Dermis microvascular lymphatic vessel endothelial cell (primary cell): ENCODE results near the gene CPEB1. TPM values are rescaled to one million over a fixed set of nuclear protein-coding genes. Genes with fewer than 3 reads are reported as not detected.
"Not testable (repeated sequence)": the region's sequence is repeated elsewhere in the genome, so short reads cannot be mapped to it uniquely, and the experiment has no call there.

ENCODE experiments used
- DNase-seq, 2 donors: peaks; one replicate each; pipeline versions ENCODE4 v3.0.0 to v3.0.0-alpha.2; 2010; ENCODE audit warnings: low read depth in 2 of 2
- total RNA-seq: library from RNA; depleted of rRNA; stranded (reverse); fragments of >200 nt; gene quantifications from 2 replicates; pipeline ENCODE4 v1.2.1, GENCODE V29; 2014

Gene CPEB1
- total RNA-seq, 1 donor from 2014 or later, result not detected

DNA sequence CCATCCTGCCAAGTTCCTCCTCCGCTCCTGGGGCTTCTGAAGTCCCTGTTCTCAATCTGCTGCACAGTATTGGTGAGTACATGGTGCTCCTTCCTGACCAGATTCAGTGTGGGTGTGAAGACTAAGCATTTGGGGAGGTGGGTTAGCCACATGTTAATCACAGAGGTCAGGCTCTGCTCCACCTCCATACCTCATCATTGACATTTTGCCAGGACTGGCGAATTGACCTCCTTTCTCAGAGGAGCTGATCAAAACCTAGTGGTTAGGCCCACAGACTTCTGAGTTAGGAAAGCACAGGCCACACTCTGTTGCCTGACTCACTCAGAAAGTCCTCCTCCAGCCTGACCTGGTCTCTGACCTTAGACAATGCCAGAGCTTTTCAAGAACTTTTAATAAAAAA, 98.5 kb downstream of the CPEB1 start:
- DNase-seq, result no peak

DNA sequence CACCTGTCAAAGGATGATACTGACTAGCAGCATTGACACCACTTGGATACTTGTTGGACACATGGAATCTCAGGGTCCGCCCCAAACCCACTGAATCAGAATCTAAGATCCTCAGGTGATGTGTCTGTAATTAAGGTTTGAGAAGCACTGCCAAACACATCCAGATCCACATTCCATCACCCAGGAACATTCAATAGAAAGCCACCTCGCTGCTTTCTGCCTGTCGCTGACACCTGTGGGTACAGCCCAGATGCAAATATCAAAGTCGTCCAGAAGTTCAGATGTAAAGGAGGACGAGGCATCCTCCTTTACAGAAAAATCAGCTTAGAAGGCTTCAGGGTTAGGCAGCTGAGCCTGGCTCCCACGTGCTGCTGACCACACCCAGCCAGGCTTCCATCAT, 101.7 kb downstream of the CPEB1 start:
- no peak for DNase-seq

DNA sequence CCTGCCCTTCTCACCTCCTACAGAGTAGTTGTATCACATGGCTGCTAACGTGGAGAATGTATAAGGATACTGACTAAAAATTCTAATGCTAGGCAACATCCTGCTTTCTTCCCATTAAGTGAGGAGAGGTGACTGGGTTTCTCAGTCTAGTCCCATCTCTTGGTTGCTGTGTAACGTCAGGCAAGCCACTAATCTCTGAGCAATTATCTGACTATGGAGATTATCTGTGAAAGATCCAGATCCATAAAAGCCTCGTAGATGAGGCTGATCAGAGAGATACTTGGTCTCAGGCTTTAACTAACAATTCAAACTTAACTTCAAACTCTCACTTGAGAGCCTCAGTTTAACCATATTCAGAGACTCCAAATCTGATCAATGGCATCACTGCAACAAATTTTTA, 102.2 kb downstream of the CPEB1 start:
- DNase-seq, result no peak

DNA sequence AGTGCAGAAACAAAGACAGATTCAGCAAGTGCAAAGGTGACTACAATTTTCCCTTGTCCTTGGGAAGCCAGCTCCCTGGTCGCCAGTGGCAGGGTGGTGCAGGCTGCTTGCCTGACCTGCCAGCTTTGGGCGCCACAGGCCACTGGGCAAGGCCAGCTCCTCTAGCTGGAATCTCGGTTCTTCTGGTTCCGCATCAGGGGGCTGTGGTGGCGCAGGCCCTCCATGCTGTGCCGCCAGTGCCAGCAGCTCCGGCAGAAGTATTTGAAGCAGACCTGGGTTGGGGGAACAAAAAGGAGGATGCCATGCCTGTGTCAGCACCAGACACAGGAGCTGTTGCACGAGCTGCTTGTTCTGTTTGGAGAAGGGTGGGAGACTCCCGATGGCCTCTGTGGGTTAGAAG, 102.7 kb downstream of the CPEB1 start:
- DNase-seq, result no peak

GRCh38 chr15:82543160-82543559, 104.0 kb downstream of the CPEB1 start:
- no peak for DNase-seq

- DNase-seq, result peak in 1 of 2 donors; percentile 24
Observed at GRCh38 chr15:82540984-82541431, 106.2 kb downstream of the CPEB1 start.

DNA sequence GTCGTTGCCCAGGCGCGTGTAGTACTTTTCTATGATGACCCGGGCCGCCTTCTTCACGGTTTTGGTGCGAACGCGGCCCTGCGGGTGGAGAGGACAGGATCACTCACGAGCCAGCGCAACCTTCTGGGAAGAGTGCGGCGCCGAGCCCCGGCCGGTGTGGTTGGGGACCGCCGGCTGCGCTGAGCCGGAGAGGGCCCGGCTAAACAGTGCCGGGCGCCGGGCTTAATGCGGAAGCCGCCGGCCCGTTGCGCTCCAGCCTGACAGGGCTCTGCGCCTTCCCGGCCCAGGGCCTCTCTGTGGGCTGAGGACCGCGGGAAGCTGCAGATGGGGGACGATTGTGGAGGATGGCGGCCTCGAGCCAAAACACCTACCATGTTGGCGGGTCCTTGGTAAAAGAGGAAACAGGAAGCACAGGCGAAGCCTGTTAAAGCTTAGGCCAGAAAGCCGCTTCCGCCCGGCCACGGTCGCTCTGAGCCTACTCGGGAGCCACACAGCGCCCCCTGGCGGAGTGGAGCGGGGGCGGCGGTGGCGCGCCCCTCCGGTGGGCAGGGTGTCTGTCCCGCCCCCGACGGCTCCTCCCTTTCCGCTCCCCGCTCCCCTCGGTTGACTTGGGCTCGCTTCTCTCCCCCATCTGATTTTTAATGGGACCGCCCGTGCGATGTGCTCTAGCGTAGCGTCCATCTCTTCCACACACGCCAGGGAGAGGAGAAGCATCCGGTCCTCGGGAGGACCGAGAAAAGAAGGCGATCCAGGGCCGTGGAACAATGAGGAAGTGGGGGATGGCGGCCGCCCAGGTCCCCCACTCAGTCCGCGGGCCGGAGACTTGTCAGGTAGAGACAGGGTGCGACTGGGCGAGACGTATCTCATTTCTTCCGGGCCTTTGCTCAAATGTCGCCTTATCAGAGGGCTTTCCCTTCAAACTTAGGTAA, 106.8 kb downstream of the CPEB1 start, which contains the start of gene RPS17:
TSS of gene RPS17 (minus strand) at position 403 of the 929 bp plus-strand sequence. CDS start at position 374, 29 bp downstream.
- DNase-seq, result peak; percentile 89 to 96

DNA sequence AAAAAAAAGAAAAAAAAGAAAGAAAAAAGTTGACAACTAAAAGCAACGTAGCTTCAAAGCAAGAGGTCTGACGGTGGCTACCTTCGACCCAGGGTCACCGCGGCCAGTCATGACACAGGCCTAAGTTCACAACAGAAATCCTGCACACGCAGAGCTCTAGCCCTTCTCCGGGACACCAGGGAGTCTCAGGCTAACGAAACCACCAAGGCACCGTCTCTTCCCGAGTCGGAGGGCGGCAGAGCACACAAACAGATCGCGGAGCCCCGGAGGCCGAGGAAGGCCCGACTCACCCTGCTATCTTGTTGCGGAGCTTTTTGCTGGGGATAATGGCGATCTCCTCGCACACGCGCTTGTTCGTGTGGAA, 107.5 kb downstream of the CPEB1 start:
- no peak for DNase-seq

- DNase-seq, result peak in 1 of 2 donors; percentile 7
Observed at GRCh38 chr15:82538961-82539690, 108.0 kb downstream of the CPEB1 start.

DNA sequence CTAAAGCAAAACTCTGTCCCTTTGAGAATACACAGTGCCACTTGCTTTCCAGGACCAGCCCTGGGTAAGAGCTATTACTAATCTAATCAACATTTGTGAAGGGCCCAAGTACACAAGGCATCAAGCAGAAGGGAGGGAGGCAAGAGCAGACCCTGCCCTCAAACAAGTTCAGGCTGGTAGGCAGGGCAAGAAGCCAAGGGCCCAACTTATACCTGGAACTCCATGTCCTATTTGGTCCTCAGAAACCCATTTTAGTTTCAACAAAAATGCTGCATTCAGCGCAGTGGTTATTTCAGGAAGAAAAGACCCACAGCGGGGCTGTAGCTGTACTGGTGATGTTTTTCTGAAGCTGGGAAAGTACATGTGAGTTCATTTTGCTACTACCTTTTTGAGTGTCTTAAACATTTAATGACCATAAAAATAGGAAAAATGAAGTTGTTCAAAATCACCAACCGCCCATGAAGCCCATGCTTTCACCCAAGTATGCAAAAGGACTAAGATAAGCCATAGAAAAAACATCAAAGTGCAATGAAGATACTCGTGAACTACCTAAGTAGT, 109.7 kb downstream of the CPEB1 start:
- no peak for DNase-seq

DNA sequence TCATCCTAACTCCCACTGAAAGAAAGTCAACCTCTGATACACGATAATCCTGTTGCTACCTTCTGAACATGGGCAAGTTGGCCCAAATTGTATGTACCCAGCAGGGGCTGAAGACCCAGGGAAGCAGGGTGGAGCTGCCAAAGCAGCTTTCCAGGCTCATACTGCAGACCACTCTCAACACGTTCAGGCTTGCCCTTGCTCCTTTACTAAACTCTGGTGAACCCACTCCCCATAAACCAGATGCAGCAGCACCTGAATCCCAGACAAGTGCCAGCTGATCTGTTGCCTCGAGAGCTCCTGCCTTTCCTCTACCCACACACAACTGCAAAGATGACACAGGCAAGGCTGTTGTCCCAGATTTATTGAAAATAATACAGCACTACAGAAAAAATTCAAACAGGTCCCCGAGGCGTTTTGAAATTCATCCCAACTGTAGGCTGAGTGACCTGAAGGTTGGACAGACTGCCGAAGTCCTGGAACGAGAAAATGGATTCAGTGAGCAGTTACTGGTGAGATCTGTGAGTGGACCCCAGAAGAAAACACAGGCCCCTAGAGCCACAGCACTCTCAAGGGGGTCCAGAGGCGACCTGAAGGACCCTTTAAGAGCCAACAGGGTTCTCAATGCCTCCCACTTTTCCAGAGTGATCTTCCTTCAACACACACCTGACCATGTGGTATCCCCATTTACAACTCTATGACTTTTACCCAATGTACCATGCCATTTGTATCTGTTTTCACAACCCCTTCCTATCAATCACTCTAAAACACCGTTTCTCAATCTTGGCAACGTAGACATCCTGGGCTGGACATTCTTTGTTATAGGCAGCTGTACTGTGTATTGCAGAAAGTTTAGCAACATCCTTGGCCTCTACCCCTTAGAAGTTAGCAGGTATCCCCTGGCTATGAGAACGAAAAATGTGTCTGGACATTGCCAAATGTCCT, 110.5 kb downstream of the CPEB1 start:
- DNase-seq, result no peak

DNA sequence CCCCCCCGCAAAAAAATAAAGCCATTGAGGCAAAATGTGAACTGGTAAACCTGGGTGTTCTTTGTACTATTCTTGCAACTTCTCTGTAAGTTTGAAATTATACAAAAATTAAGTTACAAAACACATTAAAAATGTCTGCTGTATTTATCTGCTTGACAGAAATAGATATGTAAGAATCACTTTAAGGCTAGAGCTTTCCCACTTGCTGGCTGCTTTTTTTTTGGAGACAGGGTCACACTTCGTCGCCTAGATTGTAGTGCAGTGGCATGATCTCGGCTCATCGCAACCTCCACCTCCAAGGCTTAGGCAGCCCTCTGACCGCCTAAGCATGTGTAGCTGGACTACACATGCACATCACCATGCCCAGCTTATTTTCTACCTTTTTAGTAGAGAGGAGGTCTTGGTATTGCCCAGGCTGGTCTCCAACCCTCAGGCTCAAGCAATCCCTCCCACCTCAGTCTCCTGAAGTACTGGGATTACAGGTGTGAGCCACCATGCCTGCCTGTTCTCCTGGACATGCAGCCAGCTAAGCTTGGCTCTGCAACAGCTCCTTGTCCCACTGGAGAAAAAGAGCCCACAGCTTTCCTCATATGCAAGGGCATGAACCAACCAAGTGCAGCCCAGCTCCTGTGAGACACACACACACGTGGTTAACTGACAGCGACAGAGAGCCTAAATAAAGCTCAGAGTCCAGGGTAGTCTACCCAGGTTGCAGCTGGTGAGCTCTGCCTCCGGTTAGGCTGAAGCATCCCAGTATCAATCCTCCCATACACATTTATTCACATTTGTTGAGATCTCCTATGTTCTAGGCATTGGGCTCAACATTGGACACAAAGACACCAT, 111.4 kb downstream of the CPEB1 start:
- DNase-seq, result no peak

DNA sequence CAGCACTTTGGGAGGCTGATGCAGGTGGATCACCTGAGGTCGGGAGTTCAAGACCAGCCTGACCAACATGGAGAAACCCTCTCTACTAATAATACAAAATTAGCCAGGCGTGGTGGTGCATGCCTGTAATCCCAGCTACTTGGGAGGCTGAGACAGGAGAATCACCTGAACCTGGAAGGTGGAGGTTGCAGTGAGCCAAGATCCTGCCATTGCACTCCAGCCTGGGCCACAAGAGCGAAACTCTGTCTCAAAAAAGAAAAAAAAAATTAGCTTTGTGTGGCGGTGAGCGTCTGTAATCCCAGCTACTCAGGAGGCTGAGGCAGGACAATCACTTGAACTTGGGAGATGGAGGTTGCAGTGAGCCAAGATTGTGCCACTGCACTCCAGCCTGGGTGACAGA, 112.0 kb downstream of the CPEB1 start:
- DNase-seq, result not testable (repeated sequence)

GRCh38 chr15:82534457-82534861, 112.7 kb downstream of the CPEB1 start:
- not testable (repeated sequence) for DNase-seq

- no peak for DNase-seq
Observed at GRCh38 chr15:82533801-82534200, 113.4 kb downstream of the CPEB1 start.

GRCh38 chr15:82532991-82533481, 114.1 kb downstream of the CPEB1 start:
- DNase-seq, result no peak

GRCh38 chr15:82532383-82532990, 114.7 kb downstream of the CPEB1 start:
- DNase-seq, result no peak

GRCh38 chr15:82531496-82532382, 115.4 kb downstream of the CPEB1 start:
- no peak for DNase-seq
